Kidney (tissue), 14 donors: ENCODE data around the gene SPG7. TPM values are rescaled to one million over a fixed set of nuclear protein-coding genes. Genes with fewer than 3 reads are reported as not detected.

ENCODE experiments used
- DNase-seq, 5 donors: peaks; one replicate each; pipeline ENCODE4 v3.0.0-alpha.2; 2013 to 2020
- FAIRE-seq: peaks from 2 replicates; lab custom pipeline; 2012; peaks lifted over from hg19 to GRCh38; lab: Jason Lieb, UNC
- H3K27ac ChIP-seq, 2 donors: one replicate each; pipeline ENCODE4 v1.7.0; 2013; ENCODE audit warnings: low read depth in 2 of 2, low read length in 2 of 2, inconsistent platforms in 1 of 2
- H3K27me3 ChIP-seq: one replicate; pipeline ENCODE4 v1.7.1; 2013; ENCODE audit warnings: low read length, inconsistent platforms; ENCODE audit not compliant: control insufficient read depth, insufficient read depth
- H3K36me3 ChIP-seq, 3 donors: one replicate each; pipeline versions ENCODE4 v1.7.0 to v1.7.1; 2013; ENCODE audit warnings: low read length in 3 of 3, control low read depth in 1 of 3, inconsistent platforms in 1 of 3; ENCODE audit not compliant: insufficient read depth in 3 of 3, control insufficient read depth in 2 of 3
- H3K4me1 ChIP-seq, 3 donors: one replicate each; pipeline versions ENCODE4 v1.7.0 to v1.7.1; 2013; ENCODE audit warnings: low read length in 3 of 3, inconsistent platforms in 1 of 3, low read depth in 1 of 3; ENCODE audit not compliant: control insufficient read depth in 2 of 3, insufficient read depth in 2 of 3
- H3K4me3 ChIP-seq, 3 donors: one replicate each; pipeline versions ENCODE4 v1.7.0 to v1.8.1; 2013; ENCODE audit warnings: low read length in 3 of 3, control low read depth in 1 of 3, inconsistent platforms in 1 of 3
- H3K9ac ChIP-seq, 3 donors: one replicate each; pipeline versions ENCODE4 v1.7.0 to v1.7.1; 2013; ENCODE audit warnings: low read length in 3 of 3, control low read depth in 1 of 3, inconsistent platforms in 1 of 3
- H3K9me3 ChIP-seq, 3 donors: one replicate each; pipeline versions ENCODE4 v1.7.0 to v1.7.1; 2013; ENCODE audit warnings: low read length in 3 of 3, control low read depth in 1 of 3, inconsistent platforms in 1 of 3; ENCODE audit not compliant: control insufficient read depth in 2 of 3, insufficient read depth in 1 of 3
- CTCF ChIP-seq: IDR thresholded peaks from 3 replicates; pipeline ENCODE4 v1.5.1; 2012; ENCODE audit warnings: mild to moderate bottlenecking, moderate library complexity, borderline replicate concordance; ENCODE audit not compliant: insufficient read depth; ENCODE audit errors: extremely low read depth
- intact Hi-C: fragments of 100-400 bp; cut with DNase I; formaldehyde crosslinking; loops from one replicate; pipeline ENCODE4 v1.11.1; 2022
- polyA plus RNA-seq: library from polyadenylated mRNA; stranded (reverse); fragments of 350-450 nt; fragmentation: Illumina TruSeq; extraction: RNeasy Lipid Tissue Mini Kit (QIAGEN cat#74804); gene quantifications from one replicate; pipeline ENCODE4 v1.2.3, GENCODE V29; 2014; ENCODE audit warnings: low read depth, low replicate concordance; ENCODE audit not compliant: insufficient read depth
- total RNA-seq: library from RNA; stranded (reverse); fragmentation: NEBNext Ultra II Directional; extraction: Animal tissue kit (Norgen Biotek cat#: 25700); gene quantifications from one replicate; pipeline ENCODE4 v1.2.1, GENCODE V29; 2021
- donor health status: control.
- donor health status: control.
- donor health status: control.
- donor health status: control.
- donor health status: control.
- donor health status: DM: yes; HTN: yes; CAD: no.
- donor health status: Normal renal cell carcinoma (clear cell type).

Gene SPG7
- total and polyA plus RNA-seq, 2 donors from 2014 or later, result 71.0 to 108 TPM

GRCh38 chr16:89596061-89596689 lies 88.0 kb downstream of the SPG7 start:
- no peak for TF ChIP-seq CTCF
- no peaks in the 10 kb centered on the region for H3K27me3 ChIP-seq
- no peaks in the 10 kb centered on the region for H3K36me3 ChIP-seq
- DNase-seq (no peak), FAIRE-seq (no peak)
- no peaks in the 10 kb centered on the region for H3K4me1 ChIP-seq
- H3K27ac ChIP-seq, result no peak overlapping the region
- H3K9ac ChIP-seq, result no peak overlapping the region
- intact Hi-C loops, result no loop called here
- no peaks in the 10 kb centered on the region for H3K9me3 ChIP-seq
- H3K4me3 ChIP-seq, result no peak overlapping the region

- FAIRE-seq (no peak), DNase-seq (no peak)
- H3K9me3 ChIP-seq, result no peaks in the 10 kb centered on the region
- intact Hi-C loops, result no loop called here
- H3K27ac ChIP-seq, result no peak overlapping the region
- TF ChIP-seq CTCF, result no peak
- H3K4me3 ChIP-seq, result no peak overlapping the region
- no peaks in the 10 kb centered on the region for H3K27me3 ChIP-seq
- H3K4me1 ChIP-seq, result no peaks in the 10 kb centered on the region
- H3K36me3 ChIP-seq, result no peaks in the 10 kb centered on the region
- no peak overlapping the region for H3K9ac ChIP-seq
Observed at GRCh38 chr16:89596957-89597649, 88.9 kb downstream of the SPG7 start.

- no peaks in the 10 kb centered on the region for H3K9me3 ChIP-seq
- no peak overlapping the region for H3K9ac ChIP-seq
- intact Hi-C loops, result no loop called here
- peaks cover 0 to 10% (median 6%) of the 10 kb centered on the region in 3 donors for H3K4me1 ChIP-seq
- H3K27me3 ChIP-seq, result no peaks in the 10 kb centered on the region
- no peaks in the 10 kb centered on the region for H3K36me3 ChIP-seq
- H3K4me3 ChIP-seq, result no peak overlapping the region
- DNase-seq (no peak), FAIRE-seq (no peak)
- TF ChIP-seq CTCF, result no peak
- H3K27ac ChIP-seq, result no peak overlapping the region
Observed at GRCh38 chr16:89598199-89598598, 90.0 kb downstream of the SPG7 start.
